Spinal cord (tissue), 10 donors: ENCODE measurements around the gene RAET1L. TPM values are rescaled to one million over a fixed set of nuclear protein-coding genes. Genes with fewer than 3 reads are reported as not detected.
"Not testable (repeated sequence)": the region's sequence is repeated elsewhere in the genome, so short reads cannot be mapped to it uniquely, and the experiment has no call there.

Source experiments
- DNase-seq, 6 donors: peaks; one replicate each; pipeline versions ENCODE4 v3.0.0 to v3.0.0-alpha.2; 2013 to 2015; ENCODE audit warnings: low spot score in 6 of 6, low read depth in 4 of 6
- H3K27ac ChIP-seq: one replicate; pipeline ENCODE4 v1.5.1; 2013; ENCODE audit warnings: low read depth, low read length, control low read depth
- H3K27me3 ChIP-seq: one replicate; pipeline ENCODE4 v1.6.1; 2013; ENCODE audit warnings: low read length; ENCODE audit not compliant: control insufficient read depth, insufficient read depth
- H3K36me3 ChIP-seq: one replicate; pipeline ENCODE4 v1.6.1; 2013; ENCODE audit warnings: low read length; ENCODE audit not compliant: control insufficient read depth, insufficient read depth
- H3K4me1 ChIP-seq: one replicate; pipeline ENCODE4 v1.6.1; 2013; ENCODE audit warnings: low read length; ENCODE audit not compliant: control insufficient read depth, insufficient read depth
- H3K4me3 ChIP-seq: one replicate; pipeline ENCODE4 v1.5.1; 2013; ENCODE audit warnings: low read depth, low read length, control low read depth
- H3K9me3 ChIP-seq: one replicate; pipeline ENCODE4 v1.6.1; 2013; ENCODE audit warnings: low read length; ENCODE audit not compliant: control insufficient read depth, insufficient read depth
- WGBS: methylation state at CpG from one replicate; pipeline ENCODE4 v1.1.5; 2013; ENCODE audit warnings: missing lambda C conversion rate; ENCODE audit not compliant: insufficient coverage; 5-methylcytosine and 5-hydroxymethylcytosine counted together
- polyA plus RNA-seq, 2 donors: library from polyadenylated mRNA; unstranded; fragments of 120-200 nt; gene quantifications; one replicate each; pipeline ENCODE4 v1.2.1, GENCODE V29; 2013; ENCODE audit not compliant: insufficient read length in 2 of 2
- total RNA-seq, 2 donors: library from RNA; depleted of rRNA in 1 of 2; stranded (reverse); fragments of 120-200 nt in 1 of 2; fragments of >200 nt in 1 of 2; gene quantifications; one replicate each; pipeline versions ENCODE4 v1.2.3 to v1.2.4, GENCODE V29; 2013 to 2014
- donor health status: healthy.

RAET1L gene
- total and polyA plus RNA-seq, 4 donors: not detected

DNA sequence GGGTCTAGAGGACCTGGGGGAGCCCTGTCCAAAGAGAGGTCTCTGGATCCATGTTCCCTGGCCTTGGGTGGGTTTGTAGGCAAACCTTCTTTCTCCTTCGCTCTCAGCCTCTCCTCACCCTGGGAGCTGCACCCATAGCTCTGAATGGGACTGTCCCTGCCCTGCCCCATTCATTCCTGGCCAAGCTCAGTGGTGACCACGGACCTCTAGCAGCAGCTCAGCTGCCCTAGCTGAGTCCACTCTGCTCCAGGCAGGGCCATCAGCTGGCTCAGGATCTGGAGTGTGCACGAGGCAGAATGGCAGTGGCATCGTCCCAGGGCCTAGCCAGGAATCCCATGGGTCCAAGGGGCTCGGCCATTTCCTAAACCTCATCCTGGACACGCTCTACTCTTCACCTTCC lies 38.3 kb upstream of the RAET1L start:
- Histone ChIP-seq H3K36me3 (peaks cover 15% of the 10 kb centered on the region), H3K9me3 (no peaks in the 10 kb centered on the region), H3K27me3 (peaks cover 2% of the 10 kb centered on the region), H3K4me3 (no peak overlapping the region), H3K27ac (no peak overlapping the region), H3K4me1 (peaks cover 10% of the 10 kb centered on the region)
- no peak for DNase-seq
- 90% methylated on average over 6 of the region's 6 CpGs for WGBS

DNA sequence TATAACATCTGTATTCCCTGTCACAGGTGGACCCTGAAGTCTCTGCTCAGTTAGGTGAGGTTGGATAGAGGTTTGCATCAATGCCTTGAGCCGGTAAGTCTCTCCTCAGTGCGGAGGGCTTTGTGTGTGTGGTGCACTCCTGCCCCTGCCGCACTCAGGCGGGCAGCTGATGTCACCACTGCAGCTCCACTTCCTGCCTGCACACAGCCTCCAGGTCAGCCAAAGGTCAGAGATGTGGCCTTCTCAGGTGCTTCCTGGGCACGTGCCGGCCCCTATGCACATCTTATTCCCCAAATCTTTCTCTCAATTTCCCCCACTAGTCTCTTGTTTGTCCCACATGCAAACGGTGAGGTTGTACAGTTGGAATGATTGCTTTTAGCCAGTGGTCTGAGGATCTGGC lies 34.6 kb upstream of the RAET1L start:
- H3K36me3 ChIP-seq: peaks cover 13% of the 10 kb centered on the region
- not testable (repeated sequence) for DNase-seq, H3K4me3 ChIP-seq, H3K4me1 ChIP-seq, H3K27ac ChIP-seq, H3K9me3 ChIP-seq, H3K27me3 ChIP-seq
- 92% methylated on average over 4 of the region's 7 CpGs for WGBS

DNA sequence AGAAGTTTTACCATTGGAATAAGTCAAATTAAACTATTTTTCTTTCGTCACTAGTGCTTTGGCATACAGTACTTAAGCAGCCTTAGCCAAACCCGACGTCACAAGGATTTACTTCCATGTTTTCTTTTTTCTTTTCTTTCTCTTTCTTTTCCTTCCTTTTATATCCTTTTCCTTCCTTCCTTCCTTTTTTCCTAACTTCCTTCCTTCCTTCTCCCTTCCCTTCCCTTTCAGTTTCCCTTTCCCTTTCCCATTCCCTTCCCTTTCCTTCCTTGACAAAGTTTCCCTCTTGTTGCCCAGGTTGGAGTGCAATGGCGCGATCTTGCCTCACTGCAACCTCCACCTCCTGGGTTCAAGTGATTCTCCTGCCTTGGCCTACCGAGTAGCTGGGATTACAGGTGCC lies 33.7 kb upstream of the RAET1L start:
- Histone ChIP-seq H3K4me1 (no peaks in the 10 kb centered on the region), H3K27me3 (peaks cover 5% of the 10 kb centered on the region), H3K36me3 (peaks cover 8% of the 10 kb centered on the region), H3K9me3 (no peaks in the 10 kb centered on the region), H3K4me3 (no peak overlapping the region), H3K27ac (no peak overlapping the region)
- WGBS: 92% methylated on average over 6 of the region's 6 CpGs
- DNase-seq: no peak

DNA sequence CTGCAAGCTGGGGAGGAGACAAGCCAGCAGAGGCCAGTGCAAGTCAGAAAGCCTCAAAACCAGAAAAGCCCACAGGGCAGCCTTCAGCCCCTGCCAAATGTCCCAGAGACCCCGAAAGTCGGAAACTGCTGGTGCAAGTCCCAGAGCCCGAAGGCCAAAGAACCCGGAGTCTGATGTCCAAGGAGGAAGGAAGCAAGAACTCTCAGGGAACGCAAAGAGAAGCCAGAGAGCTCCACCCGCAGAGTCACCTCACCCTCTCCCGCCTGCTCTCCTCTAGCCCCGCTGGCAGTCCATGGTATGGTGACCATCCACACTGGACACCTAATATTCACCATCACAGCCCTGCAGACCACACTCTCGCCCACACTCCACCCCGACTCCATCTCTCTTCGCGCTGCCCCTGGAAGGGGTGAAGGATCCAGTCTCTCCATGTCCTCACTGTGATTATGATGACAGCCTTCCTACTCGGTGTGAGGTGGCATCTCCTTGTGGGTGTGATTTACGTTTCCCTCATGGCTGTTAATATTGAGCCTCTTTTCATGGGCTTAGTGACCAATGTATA lies 33.0 kb upstream of the RAET1L start:
- WGBS: 96% methylated on average over 6 of the region's 14 CpGs
- no peak for DNase-seq
- Histone ChIP-seq H3K36me3 (peaks cover 2% of the 10 kb centered on the region), H3K4me1 (no peaks in the 10 kb centered on the region), H3K9me3 (no peaks in the 10 kb centered on the region), H3K27me3 (peaks cover 8% of the 10 kb centered on the region), H3K27ac (no peak overlapping the region), H3K4me3 (no peak overlapping the region)

DNA sequence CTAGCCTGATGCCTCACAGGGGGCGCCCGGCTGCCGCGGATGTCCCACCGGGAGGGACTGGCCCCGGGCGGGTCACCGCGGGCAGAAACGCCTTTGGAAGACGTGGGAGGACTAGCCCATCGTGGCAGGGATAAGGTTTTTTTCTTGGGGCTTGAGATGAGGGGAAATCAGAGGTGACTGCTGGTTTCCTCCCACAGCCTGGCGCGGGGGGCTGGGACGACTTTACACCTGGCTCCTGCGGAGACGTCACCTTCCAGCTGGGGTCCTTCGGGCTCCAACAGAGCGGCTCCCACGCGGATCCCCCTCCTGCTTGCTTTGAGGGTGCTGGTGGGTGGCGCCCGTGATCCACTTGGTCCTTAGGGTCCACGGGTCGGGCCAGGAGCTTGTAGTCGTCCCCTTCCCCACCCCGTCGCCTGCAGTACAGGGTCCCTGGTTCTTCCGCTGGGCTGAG lies 32.2 kb upstream of the RAET1L start:
- Histone ChIP-seq H3K9me3 (no peaks in the 10 kb centered on the region), H3K27me3 (peaks cover 8% of the 10 kb centered on the region), H3K36me3 (peaks cover 2% of the 10 kb centered on the region), H3K27ac (no peak overlapping the region), H3K4me3 (no peak overlapping the region), H3K4me1 (no peaks in the 10 kb centered on the region)
- no peak for DNase-seq
- WGBS: 83% methylated on average over 26 of the region's 29 CpGs

DNA sequence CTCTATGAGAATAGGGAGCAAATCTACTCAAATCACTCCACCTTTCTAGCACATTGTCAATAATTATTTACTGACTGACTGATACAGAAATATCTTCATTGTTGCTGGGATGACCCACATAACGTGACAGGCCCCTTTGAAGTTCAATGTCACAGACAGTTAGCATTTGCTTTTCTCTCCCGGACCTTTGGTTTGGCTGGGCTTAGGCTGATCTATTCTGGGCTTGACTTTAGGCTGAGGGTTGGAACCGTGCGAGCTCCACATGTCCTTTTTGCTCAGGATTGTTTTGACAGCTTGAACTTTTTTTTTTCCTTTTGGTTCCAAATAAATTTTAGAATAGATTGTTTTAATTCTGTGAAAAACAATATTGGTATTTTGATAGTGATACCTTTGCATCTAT lies 31.6 kb upstream of the RAET1L start:
- H3K27me3 ChIP-seq: peaks cover 8% of the 10 kb centered on the region
- WGBS: 54% methylated on average over 4 of the region's 4 CpGs

DNA sequence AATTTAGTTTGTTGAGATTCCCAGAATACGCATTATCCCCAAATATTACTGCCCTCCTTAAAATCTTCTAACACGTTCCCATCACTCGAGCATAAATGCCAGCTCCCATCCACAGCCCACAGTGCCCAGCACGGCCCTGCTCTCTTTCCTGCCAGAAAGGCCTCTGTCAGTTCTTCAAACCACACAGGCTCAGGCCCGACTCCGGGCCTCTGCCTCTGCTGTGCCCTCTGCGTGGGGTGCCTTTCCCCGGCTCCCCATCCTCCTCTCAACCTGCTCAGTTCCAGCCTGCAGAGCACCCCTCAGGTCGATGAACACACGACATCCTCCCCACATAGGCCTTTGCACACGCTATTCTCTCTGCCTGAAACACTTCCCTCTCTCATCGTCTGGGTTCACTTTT lies 30.8 kb upstream of the RAET1L start:
- H3K27me3 ChIP-seq: peaks cover 8% of the 10 kb centered on the region
- H3K4me1 ChIP-seq: no peaks in the 10 kb centered on the region
- H3K36me3 ChIP-seq: peaks cover 2% of the 10 kb centered on the region
- no peak overlapping the region for H3K4me3 ChIP-seq
- no peak overlapping the region for H3K27ac ChIP-seq
- DNase-seq: no peak
- no peaks in the 10 kb centered on the region for H3K9me3 ChIP-seq
- WGBS: 72% methylated on average over 12 of the region's 12 CpGs

More for the DNA sequence above, 31.6 kb upstream of the RAET1L start:
- Histone ChIP-seq H3K27ac (no peak overlapping the region), H3K4me1 (no peaks in the 10 kb centered on the region), H3K36me3 (peaks cover 2% of the 10 kb centered on the region), H3K9me3 (no peaks in the 10 kb centered on the region), H3K4me3 (no peak overlapping the region)
- DNase-seq: no peak

DNA sequence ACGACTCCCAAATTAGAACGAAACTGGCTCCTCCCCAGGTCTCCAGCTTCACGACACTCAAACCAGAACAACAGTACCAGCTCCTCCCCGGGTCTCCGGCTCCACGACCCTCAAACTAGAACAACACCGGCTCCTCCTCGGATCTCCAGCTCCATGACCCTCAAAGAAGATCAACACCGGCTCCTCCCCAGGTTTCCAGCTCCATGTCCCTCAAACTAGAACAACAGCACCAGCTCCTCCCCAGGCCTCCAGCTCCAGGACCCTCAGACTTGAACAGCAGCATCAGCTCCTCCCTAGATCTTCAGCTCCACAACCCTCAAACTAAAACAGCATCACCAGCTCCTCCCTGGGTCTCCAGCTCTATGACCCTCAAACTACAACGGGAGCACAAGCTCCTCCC lies 29.8 kb upstream of the RAET1L start:
- H3K27me3 ChIP-seq: peaks cover 8% of the 10 kb centered on the region
- H3K36me3 ChIP-seq: peaks cover 2% of the 10 kb centered on the region
- no peak overlapping the region for H3K27ac ChIP-seq
- WGBS: 85% methylated on average over 10 of the region's 10 CpGs
- H3K4me3 ChIP-seq: no peak overlapping the region
- no peaks in the 10 kb centered on the region for H3K4me1 ChIP-seq
- no peaks in the 10 kb centered on the region for H3K9me3 ChIP-seq
- DNase-seq: no peak

DNA sequence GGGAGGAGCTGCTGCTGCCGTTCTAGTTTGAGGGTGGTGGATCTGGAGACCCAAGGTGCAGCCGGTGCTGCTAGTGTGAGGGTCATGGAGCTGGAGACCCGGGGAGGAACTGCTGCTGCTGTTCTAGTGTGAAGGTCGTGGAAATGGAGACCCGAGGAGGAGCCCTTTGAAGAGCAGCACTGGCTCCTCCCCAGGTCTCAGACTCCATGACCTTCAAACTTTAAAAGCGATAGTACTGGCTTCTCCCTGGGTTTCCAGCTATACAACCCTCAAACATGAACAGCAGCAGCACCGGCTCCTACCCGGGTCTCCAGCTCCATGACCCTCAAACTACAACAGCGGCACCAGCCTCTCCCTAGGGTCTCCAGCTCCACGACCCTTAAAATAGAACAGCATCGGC lies 28.1 kb upstream of the RAET1L start:
- no peak overlapping the region for H3K4me3 ChIP-seq
- no peaks in the 10 kb centered on the region for H3K4me1 ChIP-seq
- H3K27ac ChIP-seq: no peak overlapping the region
- 95% methylated on average over 11 of the region's 11 CpGs for WGBS
- H3K27me3 ChIP-seq: peaks cover 8% of the 10 kb centered on the region
- peaks cover 2% of the 10 kb centered on the region for H3K36me3 ChIP-seq
- H3K9me3 ChIP-seq: no peaks in the 10 kb centered on the region
- no peak for DNase-seq

DNA sequence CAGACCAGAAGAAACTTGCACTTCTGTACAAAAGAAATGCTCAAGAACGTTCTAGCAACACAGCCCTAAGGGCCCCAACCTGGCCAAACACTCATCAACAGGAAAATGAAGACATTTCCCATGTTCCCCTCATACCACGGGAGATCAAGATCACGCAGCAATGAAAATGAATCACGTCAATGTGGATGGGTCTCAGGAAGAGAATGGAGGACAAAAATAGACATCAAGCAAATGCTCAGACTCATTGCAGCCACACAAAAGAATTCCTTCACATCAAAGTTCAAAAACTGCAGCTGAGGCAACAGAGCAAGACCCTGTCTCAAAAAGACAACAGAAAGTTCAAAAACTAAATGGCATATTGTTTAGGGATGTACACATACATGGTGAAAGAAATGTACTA lies 25.5 kb upstream of the RAET1L start:
- Histone ChIP-seq H3K27me3 (peaks cover 8% of the 10 kb centered on the region), H3K9me3 (no peaks in the 10 kb centered on the region), H3K27ac (no peak overlapping the region), H3K4me1 (no peaks in the 10 kb centered on the region), H3K4me3 (no peak overlapping the region), H3K36me3 (no peaks in the 10 kb centered on the region)
- WGBS: 50% methylated on average over 1 of the region's 4 CpGs
- no peak for DNase-seq
